LNCAP (cell line): ENCODE measurements around the gene DNAJC12.

Source experiments
- CTCF ChIP-seq: fragments of 450-650 bp; IDR thresholded peaks from 2 replicates; pipeline ENCODE4 v1.5.1; 2017; ENCODE audit warnings: mild to moderate bottlenecking

Gene DNAJC12

GRCh38 chr10:67784474-67784873, 53.5 kb downstream of the DNAJC12 start:
- TF ChIP-seq CTCF, result no peak

GRCh38 chr10:67783606-67784294, 54.2 kb downstream of the DNAJC12 start:
- TF ChIP-seq CTCF, result no peak

GRCh38 chr10:67782530-67782929, 55.5 kb downstream of the DNAJC12 start:
- no peak for TF ChIP-seq CTCF

GRCh38 chr10:67780759-67781538, 57.0 kb downstream of the DNAJC12 start:
- TF ChIP-seq CTCF, result no peak

GRCh38 chr10:67779465-67780203, 58.4 kb downstream of the DNAJC12 start:
- TF ChIP-seq CTCF, result peak; percentile 76

- no peak for TF ChIP-seq CTCF
These were observed 61.6 kb downstream of the DNAJC12 start for GRCh38 chr10:67776371-67776770.

- TF ChIP-seq CTCF, result no peak
These were observed 62.7 kb downstream of the DNAJC12 start for GRCh38 chr10:67775279-67775678.
